GM10266 (cell line): ENCODE data around the gene MAMDC4.

Experiments
- DNase-seq: peaks from one replicate; pipeline ENCODE4 v3.0.0; 2012; ENCODE audit errors: extremely low spot score
- CTCF ChIP-seq: IDR thresholded peaks from 2 replicates; pipeline ENCODE4 v1.5.1; 2012; ENCODE audit warnings: mild to moderate bottlenecking, low read depth; ENCODE audit not compliant: control insufficient read depth, insufficient read depth; ENCODE audit errors: missing control alignments

Gene MAMDC4

GRCh38 chr9:136857581-136858412 lies 5.7 kb downstream of the MAMDC4 start:
- no peak for DNase-seq
- no peak for TF ChIP-seq CTCF

GRCh38 chr9:136858452-136858843 lies 6.3 kb downstream of the MAMDC4 start:
- no peak for TF ChIP-seq CTCF
- DNase-seq = no peak

- DNase-seq = no peak
- no peak for TF ChIP-seq CTCF
Observed at GRCh38 chr9:136858844-136859757, 7.0 kb downstream of the MAMDC4 start.

GRCh38 chr9:136860529-136860928 lies 8.4 kb downstream of the MAMDC4 start:
- no peak for DNase-seq
- no peak for TF ChIP-seq CTCF

GRCh38 chr9:136860933-136861873 lies 9.1 kb downstream of the MAMDC4 start:
- no peak for DNase-seq
- TF ChIP-seq CTCF = no peak

- DNase-seq = no peak
- TF ChIP-seq CTCF = no peak
Observed at GRCh38 chr9:136861874-136862457, 9.8 kb downstream of the MAMDC4 start.
